ENCODE data around the gene PRKCZ.

PRKCZ gene

DNA sequence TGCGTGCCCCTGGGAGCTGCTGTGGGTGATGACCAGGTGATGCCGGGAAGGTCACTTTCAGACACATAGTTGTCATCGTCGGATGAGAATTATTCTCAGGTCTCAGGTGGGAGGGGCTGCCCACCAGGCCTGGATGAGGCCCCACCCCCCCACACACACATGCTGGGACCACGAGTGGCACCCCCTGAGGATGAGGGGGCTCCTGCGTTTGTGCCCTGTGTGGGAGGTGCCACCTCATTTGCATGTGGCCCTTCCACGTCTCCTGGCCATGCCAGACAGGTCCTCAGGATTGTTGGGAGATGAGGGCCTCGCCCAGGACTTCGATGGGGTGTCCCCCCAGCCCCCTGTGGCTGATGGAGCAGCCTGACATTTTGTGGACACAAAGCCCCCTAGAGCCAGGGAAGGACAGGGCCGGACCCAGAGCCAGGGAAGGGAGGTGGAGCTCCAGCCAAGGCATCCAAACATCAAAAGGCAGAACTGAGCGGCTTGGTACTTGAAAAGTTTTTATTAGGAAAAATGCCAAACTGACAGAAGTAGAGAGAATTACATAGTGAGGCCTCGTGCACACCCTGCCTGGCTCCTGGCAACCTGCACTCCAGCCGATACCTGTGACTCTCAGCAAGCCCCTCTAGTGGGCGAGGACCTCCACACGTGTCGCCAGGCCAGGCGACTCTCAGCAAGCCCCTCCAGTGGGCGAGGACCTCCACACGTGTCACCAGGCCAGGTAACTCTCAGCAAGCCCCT lies 55.7 kb downstream of the PRKCZ start:
- no peak overlapping the region for H3K27ac ChIP-seq
- no peak for TF ChIP-seq ZFX (IDR thresholded peaks at IDR 0.05; ENCODE audit: borderline replicate concordance)
- TF ChIP-seq, protein P1, sequence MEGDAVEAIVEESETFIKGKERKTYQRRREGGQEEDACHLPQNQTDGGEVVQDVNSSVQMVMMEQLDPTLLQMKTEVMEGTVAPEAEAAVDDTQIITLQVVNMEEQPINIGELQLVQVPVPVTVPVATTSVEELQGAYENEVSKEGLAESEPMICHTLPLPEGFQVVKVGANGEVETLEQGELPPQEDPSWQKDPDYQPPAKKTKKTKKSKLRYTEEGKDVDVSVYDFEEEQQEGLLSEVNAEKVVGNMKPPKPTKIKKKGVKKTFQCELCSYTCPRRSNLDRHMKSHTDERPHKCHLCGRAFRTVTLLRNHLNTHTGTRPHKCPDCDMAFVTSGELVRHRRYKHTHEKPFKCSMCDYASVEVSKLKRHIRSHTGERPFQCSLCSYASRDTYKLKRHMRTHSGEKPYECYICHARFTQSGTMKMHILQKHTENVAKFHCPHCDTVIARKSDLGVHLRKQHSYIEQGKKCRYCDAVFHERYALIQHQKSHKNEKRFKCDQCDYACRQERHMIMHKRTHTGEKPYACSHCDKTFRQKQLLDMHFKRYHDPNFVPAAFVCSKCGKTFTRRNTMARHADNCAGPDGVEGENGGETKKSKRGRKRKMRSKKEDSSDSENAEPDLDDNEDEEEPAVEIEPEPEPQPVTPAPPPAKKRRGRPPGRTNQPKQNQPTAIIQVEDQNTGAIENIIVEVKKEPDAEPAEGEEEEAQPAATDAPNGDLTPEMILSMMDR (IDR thresholded peaks at IDR 0.05) = no peak

DNA sequence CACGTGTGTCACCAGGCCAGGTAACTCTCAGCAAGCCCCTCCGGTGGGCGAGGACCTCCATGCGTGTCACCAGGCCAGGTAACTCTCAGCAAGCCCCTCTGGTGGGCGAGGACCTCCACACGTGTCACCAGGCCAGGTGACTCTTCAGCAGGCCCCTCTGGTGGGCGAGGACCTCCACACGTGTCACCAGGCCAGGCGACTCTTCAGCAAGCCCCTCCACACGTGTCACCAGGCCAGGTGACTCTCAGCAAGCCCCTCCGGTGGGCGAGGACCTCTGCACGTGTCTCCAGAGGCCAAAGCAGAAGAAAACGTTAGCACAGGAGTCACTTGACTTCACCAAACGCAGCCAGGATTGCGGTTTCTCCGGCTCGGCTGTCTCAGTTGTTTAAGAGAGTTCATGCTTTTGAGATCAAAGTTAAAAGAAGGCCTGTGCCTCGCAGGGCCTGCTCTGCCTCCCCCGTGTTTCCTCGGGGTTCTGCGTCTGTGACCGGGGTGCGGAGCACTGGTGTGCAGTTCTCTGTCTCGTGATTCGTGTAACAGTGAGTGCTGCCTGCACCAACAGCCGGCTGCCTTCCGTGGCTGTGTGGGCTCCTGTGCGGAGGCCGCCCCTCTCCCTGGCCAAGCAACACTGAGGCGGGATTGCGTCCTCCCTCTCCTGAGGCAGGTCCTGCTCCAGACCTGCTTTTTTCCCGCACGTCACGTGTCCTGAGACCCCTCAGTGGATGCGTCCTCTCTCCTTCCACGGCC lies 56.6 kb downstream of the PRKCZ start:
- H3K27ac ChIP-seq = no peak overlapping the region
- TF ChIP-seq, protein P1 (IDR thresholded peaks at IDR 0.05) = no peak
- TF ChIP-seq ZFX (IDR thresholded peaks at IDR 0.05; ENCODE audit: borderline replicate concordance) = no peak

DNA sequence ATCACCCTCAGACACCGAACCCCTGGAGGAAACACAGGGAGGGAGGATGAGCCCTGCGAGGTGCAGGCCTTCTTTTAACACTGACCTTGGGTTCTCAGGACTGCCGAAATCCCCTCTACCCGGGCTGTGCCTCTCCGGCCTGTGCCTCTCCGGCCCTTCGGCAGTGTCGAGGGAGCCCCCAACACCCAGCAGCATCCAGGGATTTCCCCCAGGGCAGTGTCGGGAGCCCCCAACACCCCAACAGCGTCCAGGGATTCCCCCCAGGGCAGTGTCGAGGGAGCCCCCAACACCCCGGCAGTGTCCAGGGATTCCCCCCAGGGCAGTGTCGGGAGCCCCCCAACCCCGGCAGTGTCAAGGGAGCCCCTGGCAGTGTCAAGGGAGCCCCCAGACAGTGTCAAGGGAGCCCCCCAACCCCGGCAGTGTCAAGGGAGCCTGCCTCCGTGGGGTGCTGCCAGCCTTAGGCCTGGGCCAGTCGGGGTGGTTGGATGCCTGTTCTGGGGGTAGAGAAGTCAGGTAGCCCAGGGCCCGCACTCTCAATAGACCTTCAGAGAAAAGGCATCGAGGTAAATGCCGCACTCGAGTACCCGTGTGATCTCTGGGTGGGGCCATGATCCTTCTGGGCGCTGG lies 57.5 kb downstream of the PRKCZ start:
- no peak overlapping the region for H3K27ac ChIP-seq
- TF ChIP-seq, protein P1 (IDR thresholded peaks at IDR 0.05) = no peak
- TF ChIP-seq ZFX (IDR thresholded peaks at IDR 0.05; ENCODE audit: borderline replicate concordance) = no peak

DNA sequence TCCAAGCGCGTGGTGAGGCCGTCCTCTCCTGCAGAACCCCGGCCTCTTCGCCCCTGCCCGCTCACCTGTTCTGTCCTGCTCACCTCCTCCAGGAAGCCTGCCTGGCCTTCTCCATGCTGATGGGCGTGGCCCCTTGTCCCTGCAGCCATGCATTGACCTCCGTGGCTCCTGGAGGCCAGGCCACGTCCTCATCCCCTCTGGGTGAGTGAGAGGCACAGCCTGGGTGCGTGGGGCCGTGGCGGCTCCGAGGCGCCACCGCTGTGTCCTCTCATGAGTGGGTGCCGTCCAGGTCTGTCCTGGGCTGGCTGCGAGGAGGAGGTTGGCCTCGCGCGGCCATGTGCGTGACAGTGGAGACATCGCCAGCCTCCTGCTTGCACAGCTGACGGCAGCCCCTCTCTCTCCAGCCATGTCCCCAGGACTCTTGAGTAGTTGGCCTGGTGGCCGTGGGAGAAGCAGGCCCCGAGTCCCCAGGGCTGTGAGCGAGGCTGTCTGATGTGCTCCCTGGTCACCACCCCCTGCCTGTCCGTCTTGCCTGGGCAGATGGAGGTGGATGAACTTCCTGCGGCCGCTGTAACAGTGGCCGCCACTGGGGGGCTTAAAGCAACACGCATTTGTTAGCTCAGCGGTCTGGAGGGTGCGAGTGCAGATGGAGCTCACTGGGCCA lies 58.1 kb downstream of the PRKCZ start:
- no peak for TF ChIP-seq ZFX (IDR thresholded peaks at IDR 0.05; ENCODE audit: borderline replicate concordance)
- TF ChIP-seq, protein P1 (IDR thresholded peaks at IDR 0.05) = 0 out of 2 replicates have a peak, but pooled peaks have one; percentile 18
- H3K27ac ChIP-seq = no peak overlapping the region

DNA sequence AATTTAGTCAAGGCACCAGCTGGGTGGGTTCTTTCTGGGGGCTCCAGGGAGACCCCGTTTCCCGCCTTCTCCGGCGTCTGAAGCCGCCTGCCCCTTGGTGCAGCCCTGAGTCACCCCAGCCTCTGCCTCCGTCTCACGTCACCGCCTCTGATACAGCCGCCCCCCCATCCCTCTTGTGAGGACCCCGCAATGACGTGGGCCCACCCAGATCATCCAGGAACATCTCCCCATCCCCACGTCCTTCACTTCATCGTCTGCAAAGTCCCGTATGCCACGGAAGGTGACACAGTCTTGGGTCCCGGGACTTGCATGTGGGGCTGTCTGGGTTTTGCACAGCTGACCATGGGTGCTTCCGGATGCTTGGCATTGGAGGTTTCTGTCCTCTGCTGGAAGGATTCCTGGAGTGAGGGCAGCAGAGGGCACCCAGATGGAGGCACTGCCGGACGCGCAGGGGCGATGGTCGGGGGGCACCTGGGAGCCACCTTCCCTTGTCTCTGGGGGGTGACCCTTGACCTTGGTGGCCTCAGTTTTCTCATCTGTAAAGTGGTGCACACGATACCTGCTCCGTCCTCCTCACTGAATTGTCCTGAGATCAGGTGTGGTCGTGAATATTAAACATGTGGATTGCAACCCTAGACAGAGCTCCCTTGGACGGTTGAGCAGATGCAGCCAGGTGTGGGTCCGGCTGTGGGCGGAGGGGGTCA lies 58.8 kb downstream of the PRKCZ start:
- TF ChIP-seq, protein P1 (IDR thresholded peaks at IDR 0.05) = no peak
- TF ChIP-seq ZFX (IDR thresholded peaks at IDR 0.05; ENCODE audit: borderline replicate concordance) = no peak
- no peak overlapping the region for H3K27ac ChIP-seq

DNA sequence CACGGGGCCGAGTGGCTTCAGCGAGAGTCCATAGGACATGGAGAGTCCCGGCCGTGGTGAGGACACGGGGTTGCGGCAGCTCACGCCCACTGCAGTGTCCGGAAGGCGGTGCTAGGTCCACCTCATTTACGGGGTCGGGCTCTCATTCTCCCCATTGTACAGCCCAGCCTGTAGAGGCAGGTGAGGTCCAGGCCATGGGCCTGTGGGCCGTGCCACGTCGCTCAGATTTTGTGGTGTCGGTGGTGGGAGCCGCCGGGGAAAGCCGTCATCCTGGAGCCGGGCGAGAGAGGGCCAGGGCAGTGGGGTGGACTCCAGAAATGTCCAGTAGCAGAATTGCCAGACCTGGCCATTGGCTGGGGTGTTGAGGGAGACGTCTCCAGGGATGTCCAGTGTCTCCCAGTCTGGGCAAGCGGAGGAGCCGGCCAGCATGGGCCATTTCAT lies 59.4 kb downstream of the PRKCZ start:
- TF ChIP-seq, protein P1 (IDR thresholded peaks at IDR 0.05) = no peak
- TF ChIP-seq ZFX (IDR thresholded peaks at IDR 0.05; ENCODE audit: borderline replicate concordance) = no peak
- no peak overlapping the region for H3K27ac ChIP-seq
